ENCODE results near the gene GLB1L2. TPM values are rescaled to one million over a fixed set of nuclear protein-coding genes. Genes with fewer than 3 reads are reported as not detected.

GLB1L2 gene
- total RNA-seq, 1 experiment from 2014 or later = 19.0 TPM

DNA sequence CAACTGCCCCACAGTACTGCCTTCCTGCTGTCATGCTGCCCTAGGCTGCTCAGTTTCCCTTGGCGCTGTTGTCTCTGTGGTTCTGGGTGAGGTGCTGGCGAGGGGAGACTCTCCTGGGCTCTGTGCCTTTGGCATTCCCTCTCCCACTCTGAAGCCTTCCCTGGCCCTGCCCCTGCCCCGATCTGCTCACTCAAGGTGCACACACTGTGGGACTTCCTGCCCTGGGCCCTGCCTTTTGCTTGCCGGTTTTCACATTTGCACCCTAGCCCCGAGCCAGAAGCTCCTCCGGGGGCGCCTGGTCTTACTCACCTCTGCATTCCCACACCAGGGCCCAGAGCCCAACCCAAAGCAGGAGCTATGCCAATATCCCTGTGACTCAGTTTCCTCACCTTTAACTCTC is 68.2 kb downstream of the GLB1L2 start:
- Mint-ChIP-seq H3K27ac (ENCODE audit: unreplicated experiment) (no peak overlapping the region), H3K4me3 (ENCODE audit: low read depth, unreplicated experiment) (no peak overlapping the region), H3K27me3 (ENCODE audit: unreplicated experiment) (peaks cover 56% of the 10 kb centered on the region), H3K9me3 (ENCODE audit: low read depth, unreplicated experiment) (no peaks in the 10 kb centered on the region), H3K36me3 (ENCODE audit: insufficient read depth, unreplicated experiment) (no peaks in the 10 kb centered on the region), H3K4me1 (ENCODE audit: low read depth, unreplicated experiment) (no peaks in the 10 kb centered on the region)
- CTCF ChIA-PET = no interaction called here
- BruUV-seq (replicated peaks) = no TSS peak
- intact Hi-C loops (cut with micrococcal nuclease; ENCODE audit: unreplicated experiment) = no loop called here
- DNase-seq = no peak
- no peak for TF ChIP-seq CTCF (IDR thresholded peaks at IDR 0.05; ENCODE audit: unreplicated experiment)

DNA sequence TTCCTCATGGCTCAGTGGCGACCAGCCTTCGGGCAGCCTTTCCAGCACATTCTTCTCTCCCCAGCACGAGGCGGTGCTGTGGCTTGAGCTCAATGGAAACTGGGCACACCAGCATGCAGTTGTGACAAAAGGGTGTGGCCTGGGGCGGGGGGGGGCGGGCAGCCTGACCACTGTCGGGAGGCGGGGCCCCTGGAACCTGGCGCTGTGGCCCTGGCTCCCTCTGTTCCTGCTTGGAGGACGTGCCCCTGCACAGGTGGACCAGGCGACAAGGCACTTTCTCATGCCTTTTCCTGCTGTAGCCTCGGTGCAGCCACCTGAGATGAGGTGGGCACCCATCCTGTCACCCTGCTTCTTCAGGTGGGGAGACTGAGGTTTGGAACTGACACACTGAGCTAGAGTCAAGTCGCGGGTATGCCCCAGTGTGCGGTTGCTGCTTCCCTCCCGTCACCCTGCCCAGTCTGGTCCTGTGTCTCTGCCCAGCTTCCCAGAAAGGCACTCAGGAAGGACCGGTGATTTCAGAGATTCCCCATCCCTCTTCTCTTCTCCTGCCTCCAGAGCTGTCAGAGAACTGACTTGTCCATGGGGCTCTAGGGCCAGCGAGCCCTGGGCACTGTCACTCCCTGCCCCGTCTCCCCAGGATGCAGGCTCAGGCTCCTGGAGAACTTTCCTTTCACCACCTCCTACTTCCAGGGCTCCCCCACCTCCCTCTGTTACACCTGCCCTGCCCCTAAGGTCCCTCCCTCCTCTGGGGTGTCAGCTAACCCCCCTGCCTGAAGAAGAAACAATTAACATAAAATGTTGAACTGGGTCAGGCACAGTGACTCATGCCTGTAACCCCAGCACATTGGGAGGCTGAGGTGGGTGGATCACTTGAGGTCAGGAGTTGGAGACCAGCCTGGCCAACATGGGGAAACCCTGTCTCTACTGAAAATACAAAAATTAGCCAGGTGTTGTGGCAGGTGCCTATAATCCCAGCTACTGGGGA is 70.3 kb downstream of the GLB1L2 start:
- Mint-ChIP-seq H3K27ac (ENCODE audit: unreplicated experiment) (no peak overlapping the region), H3K36me3 (ENCODE audit: insufficient read depth, unreplicated experiment) (no peaks in the 10 kb centered on the region), H3K4me3 (ENCODE audit: low read depth, unreplicated experiment) (no peak overlapping the region), H3K4me1 (ENCODE audit: low read depth, unreplicated experiment) (no peaks in the 10 kb centered on the region), H3K27me3 (ENCODE audit: unreplicated experiment) (peaks cover 70% of the 10 kb centered on the region), H3K9me3 (ENCODE audit: low read depth, unreplicated experiment) (no peaks in the 10 kb centered on the region)
- intact Hi-C loops (cut with micrococcal nuclease; ENCODE audit: unreplicated experiment) = no loop called here
- TF ChIP-seq CTCF (IDR thresholded peaks at IDR 0.05; ENCODE audit: unreplicated experiment) = no peak
- BruUV-seq (replicated peaks) = no TSS peak
- CTCF ChIA-PET = interaction anchor here (0.7 kb wide), 1 partner anchor 1032 kb away, joined by 3 read pairs; no protein-coding TSS in a partner anchor
- DNase-seq = no peak

DNA sequence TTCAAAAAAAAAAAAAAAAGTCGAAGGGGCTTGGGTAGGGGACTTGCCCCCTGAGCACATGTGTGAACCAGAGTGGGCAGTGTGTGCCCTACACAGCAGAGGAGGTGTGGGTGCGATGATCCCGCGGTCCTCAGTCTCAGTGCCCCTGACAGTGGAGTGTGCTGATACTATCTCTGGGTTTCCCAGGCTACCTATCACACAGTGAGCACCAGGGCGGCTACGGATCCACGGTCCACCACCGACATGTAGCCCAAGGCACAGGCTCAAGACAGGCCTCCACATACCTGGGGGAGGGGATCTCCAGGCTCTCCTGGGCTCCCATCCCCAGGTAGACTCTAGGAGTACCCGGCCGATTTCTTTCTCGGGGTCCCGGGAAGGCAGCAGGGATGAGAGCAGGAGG is 71.1 kb downstream of the GLB1L2 start:
- Mint-ChIP-seq H3K27ac (ENCODE audit: unreplicated experiment) (no peak overlapping the region), H3K27me3 (ENCODE audit: unreplicated experiment) (peaks cover 70% of the 10 kb centered on the region), H3K4me3 (ENCODE audit: low read depth, unreplicated experiment) (no peak overlapping the region), H3K4me1 (ENCODE audit: low read depth, unreplicated experiment) (no peaks in the 10 kb centered on the region), H3K36me3 (ENCODE audit: insufficient read depth, unreplicated experiment) (no peaks in the 10 kb centered on the region), H3K9me3 (ENCODE audit: low read depth, unreplicated experiment) (no peaks in the 10 kb centered on the region)
- TF ChIP-seq CTCF (IDR thresholded peaks at IDR 0.05; ENCODE audit: unreplicated experiment) = no peak
- CTCF ChIA-PET = no interaction called here
- BruUV-seq (replicated peaks) = no TSS peak
- DNase-seq = no peak
- intact Hi-C loops (cut with micrococcal nuclease; ENCODE audit: unreplicated experiment) = no loop called here

DNA sequence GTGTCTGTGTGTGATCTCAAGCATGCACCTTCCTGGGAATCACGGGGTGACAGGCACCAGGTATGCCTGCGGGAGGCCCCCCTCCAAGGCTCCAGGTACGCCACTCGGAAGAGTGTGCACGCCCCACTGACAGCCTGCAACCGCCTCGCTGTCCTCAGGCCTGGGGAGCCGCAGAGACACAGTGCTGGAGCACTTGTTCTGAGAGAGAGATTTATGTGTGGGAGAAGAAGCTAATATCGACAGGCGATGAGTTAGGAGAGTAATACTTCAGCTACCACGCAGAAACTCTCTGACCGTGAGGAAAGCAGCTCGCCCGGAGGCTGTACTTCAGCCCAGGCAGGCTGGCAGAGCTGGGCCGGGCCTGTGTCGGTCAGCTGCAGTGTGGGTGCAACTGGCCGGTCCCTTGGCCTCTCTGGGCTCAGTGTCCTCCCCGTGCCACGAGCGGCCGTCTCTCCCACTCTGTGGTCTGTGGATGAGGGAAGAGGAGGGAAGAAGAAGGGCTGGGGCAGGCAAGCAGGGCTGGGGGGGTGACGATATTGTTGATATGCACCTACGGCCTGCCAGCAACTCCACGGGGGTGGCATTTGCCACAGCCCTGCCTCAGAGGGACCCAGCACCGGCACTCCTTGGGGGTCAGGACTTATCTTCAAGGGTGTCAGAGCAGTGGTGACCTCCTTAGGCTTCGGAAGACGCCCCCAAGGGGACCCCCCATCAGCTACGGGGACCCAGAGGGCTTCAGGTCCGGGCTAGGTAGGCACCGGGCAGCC is 73.0 kb downstream of the GLB1L2 start:
- Mint-ChIP-seq H3K27me3 (ENCODE audit: unreplicated experiment) (peaks cover 68% of the 10 kb centered on the region), H3K27ac (ENCODE audit: unreplicated experiment) (no peak overlapping the region), H3K4me3 (ENCODE audit: low read depth, unreplicated experiment) (no peak overlapping the region), H3K9me3 (ENCODE audit: low read depth, unreplicated experiment) (no peaks in the 10 kb centered on the region), H3K4me1 (ENCODE audit: low read depth, unreplicated experiment) (no peaks in the 10 kb centered on the region), H3K36me3 (ENCODE audit: insufficient read depth, unreplicated experiment) (no peaks in the 10 kb centered on the region)
- no TSS peak for BruUV-seq (replicated peaks)
- no peak for DNase-seq
- no peak for TF ChIP-seq CTCF (IDR thresholded peaks at IDR 0.05; ENCODE audit: unreplicated experiment)
- intact Hi-C loops (cut with micrococcal nuclease; ENCODE audit: unreplicated experiment) = no loop called here
- CTCF ChIA-PET = no interaction called here

Data from Calu3 (cell line).